CD4-positive, CD25-positive, alpha-beta regulatory T cell (primary cell): ENCODE data around the gene WEE2. TPM values are rescaled to one million over a fixed set of nuclear protein-coding genes. Genes with fewer than 3 reads are reported as not detected.

Experiments
- ATAC-seq, 2 donors: fragments of 150-1000 bp; cut with Tn5 transposase; one replicate each; pipeline ENCODE4 v1.10.0; 2021; ENCODE audit warnings: low read depth in 2 of 2, moderate number of reproducible peaks in 2 of 2, moderate library complexity in 1 of 2
- DNase-seq, 3 donors: peaks; one replicate each; pipeline versions ENCODE4 v3.0.0 to v3.0.0-alpha.2; 2012 to 2022; ENCODE audit warnings: mixed read lengths in 1 of 3
- H3K27ac ChIP-seq: one replicate; pipeline ENCODE4 v1.7.0; 2013; ENCODE audit warnings: mild to moderate bottlenecking, low read length; ENCODE audit not compliant: insufficient read depth, poor library complexity, severe bottlenecking
- H3K27me3 ChIP-seq: one replicate; pipeline ENCODE4 v1.7.0; 2013; ENCODE audit warnings: low read length; ENCODE audit not compliant: control insufficient read depth, insufficient read depth
- H3K36me3 ChIP-seq: one replicate; pipeline ENCODE4 v1.7.0; 2013; ENCODE audit warnings: mild to moderate bottlenecking, low read length, moderate library complexity; ENCODE audit not compliant: control insufficient read depth, insufficient read depth
- H3K4me1 ChIP-seq: 2 replicates; pipeline ENCODE4 v1.7.0; 2013; ENCODE audit warnings: mild to moderate bottlenecking, low read length; ENCODE audit not compliant: insufficient read depth, control insufficient read depth, poor library complexity, severe bottlenecking
- H3K4me3 ChIP-seq: one replicate; pipeline ENCODE4 v1.7.0; 2013; ENCODE audit warnings: low read depth, mild to moderate bottlenecking, low read length, moderate library complexity
- H3K9me3 ChIP-seq, 2 experiments: 1 replicate in 1 of 2; 2 replicates in 1 of 2; pipeline ENCODE4 v1.7.0; 2013; ENCODE audit warnings: low read length in 2 of 2, mild to moderate bottlenecking in 1 of 2, moderate library complexity in 1 of 2; ENCODE audit not compliant: control insufficient read depth in 2 of 2
- H3K27ac Mint-ChIP-seq, 3 donors: one replicate each; pipeline ENCODE4 v1.8.0; 2020 to 2022; ENCODE audit warnings: mild to moderate bottlenecking in 3 of 3, mixed read lengths in 3 of 3, moderate library complexity in 2 of 3
- H3K27me3 Mint-ChIP-seq: one replicate; pipeline ENCODE4 v1.8.0; 2022; ENCODE audit warnings: mild to moderate bottlenecking, mixed read lengths
- H3K36me3 Mint-ChIP-seq: one replicate; pipeline ENCODE4 v1.8.0; 2020; ENCODE audit warnings: mixed read lengths
- H3K4me1 Mint-ChIP-seq, 4 donors: one replicate each; pipeline ENCODE4 v1.8.0; 2020 to 2022; ENCODE audit warnings: mixed read lengths in 4 of 4, mild to moderate bottlenecking in 1 of 4
- H3K4me3 Mint-ChIP-seq, 4 donors: one replicate each; pipeline ENCODE4 v1.8.0; 2020 to 2022; ENCODE audit warnings: mild to moderate bottlenecking in 4 of 4, mixed read lengths in 4 of 4, moderate library complexity in 3 of 4
- H3K9me3 Mint-ChIP-seq, 7 donors: one replicate each; pipeline ENCODE4 v1.8.0; 2020 to 2022; ENCODE audit warnings: mixed read lengths in 7 of 7, mild to moderate bottlenecking in 3 of 7, moderate library complexity in 2 of 7
- polyA plus RNA-seq, 4 donors: library from polyadenylated mRNA; unstranded; fragments of 300-500 nt; fragmentation: Illumina TruSeq; gene quantifications; one replicate each; pipeline ENCODE4 v1.2.3, GENCODE V29; 2021
- total RNA-seq: library from RNA; stranded (reverse); gene quantifications from one replicate; pipeline ENCODE4 v1.2.3, GENCODE V29; 2022

Gene WEE2
- total and polyA plus RNA-seq, 5 donors from 2014 or later = not detected

- no peak overlapping the region for H3K27ac ChIP-seq
- Mint-ChIP-seq H3K4me3 (no peak overlapping the region), H3K27me3 (peaks cover 4% of the 10 kb centered on the region)
Observed at GRCh38 chr7:141706239-141707064, 1.7 kb upstream of the WEE2 start.

GRCh38 chr7:141709318-141709717 is 1.2 kb downstream of the WEE2 start:
- Mint-ChIP-seq H3K4me1 (peaks cover 0 to 8% (median 2%) of the 10 kb centered on the region in 4 donors), H3K4me3 (no peak overlapping the region), H3K9me3 (no peaks in the 10 kb centered on the region), H3K27me3 (peaks cover under 1% of the 10 kb centered on the region), H3K27ac (no peak overlapping the region), H3K36me3 (peaks cover 16% of the 10 kb centered on the region)
- Histone ChIP-seq H3K36me3 (no peaks in the 10 kb centered on the region), H3K4me3 (no peak overlapping the region), H3K27ac (no peak overlapping the region), H3K4me1 (no peaks in the 10 kb centered on the region), H3K27me3 (no peaks in the 10 kb centered on the region), H3K9me3 (no peaks in the 10 kb centered on the region)
- DNase-seq = no peak
- ATAC-seq = no peak

More at GRCh38 chr7:141706239-141707064, 1.7 kb upstream of the WEE2 start:
- Mint-ChIP-seq H3K36me3 (peaks cover 9% of the 10 kb centered on the region), H3K27ac (peak overlapping the region in 1 of 3 donors; percentile 39), H3K9me3 (no peaks in the 10 kb centered on the region), H3K4me1 (peaks cover 3 to 8% (median 4%) of the 10 kb centered on the region in 4 donors)
- DNase-seq (no peak), ATAC-seq (no peak)
- Histone ChIP-seq H3K4me1 (peaks cover 9% of the 10 kb centered on the region), H3K36me3 (no peaks in the 10 kb centered on the region), H3K27me3 (no peaks in the 10 kb centered on the region), H3K4me3 (no peak overlapping the region), H3K9me3 (no peaks in the 10 kb centered on the region)

- H3K27ac Mint-ChIP-seq = no peak overlapping the region
- Histone ChIP-seq H3K36me3 (no peaks in the 10 kb centered on the region), H3K4me3 (no peak overlapping the region), H3K27me3 (no peaks in the 10 kb centered on the region), H3K27ac (no peak overlapping the region), H3K4me1 (no peaks in the 10 kb centered on the region), H3K9me3 (no peaks in the 10 kb centered on the region)
- peaks cover 0 to 8% (median 2%) of the 10 kb centered on the region in 4 donors for H3K4me1 Mint-ChIP-seq
- H3K36me3 Mint-ChIP-seq = peaks cover 19% of the 10 kb centered on the region
- H3K9me3 Mint-ChIP-seq = no peaks in the 10 kb centered on the region
- H3K4me3 Mint-ChIP-seq = no peak overlapping the region
- DNase-seq = no peak
- no peaks in the 10 kb centered on the region for H3K27me3 Mint-ChIP-seq
- ATAC-seq = no peak
Observed at GRCh38 chr7:141709749-141710148, 1.6 kb downstream of the WEE2 start.

GRCh38 chr7:141710301-141710700 is 2.1 kb downstream of the WEE2 start:
- peak in 1 of 3 donors; percentile 24 for DNase-seq
- no peaks in the 10 kb centered on the region for H3K9me3 Mint-ChIP-seq
- peaks cover 19% of the 10 kb centered on the region for H3K36me3 Mint-ChIP-seq
- H3K27me3 ChIP-seq = no peaks in the 10 kb centered on the region
- no peaks in the 10 kb centered on the region for H3K36me3 ChIP-seq
- no peaks in the 10 kb centered on the region for H3K4me1 ChIP-seq
- H3K27me3 Mint-ChIP-seq = no peaks in the 10 kb centered on the region
- no peak for ATAC-seq
- no peaks in the 10 kb centered on the region for H3K9me3 ChIP-seq
- H3K4me1 Mint-ChIP-seq = peaks cover 0 to 8% (median 2%) of the 10 kb centered on the region in 4 donors
- no peak overlapping the region for H3K27ac ChIP-seq
- H3K4me3 ChIP-seq = no peak overlapping the region
- H3K4me3 Mint-ChIP-seq = no peak overlapping the region
- H3K27ac Mint-ChIP-seq = no peak overlapping the region

GRCh38 chr7:141712603-141713255 is 4.6 kb downstream of the WEE2 start:
- no peaks in the 10 kb centered on the region for H3K9me3 Mint-ChIP-seq
- Histone ChIP-seq H3K27ac (no peak overlapping the region), H3K4me3 (no peak overlapping the region), H3K9me3 (no peaks in the 10 kb centered on the region), H3K27me3 (no peaks in the 10 kb centered on the region), H3K36me3 (no peaks in the 10 kb centered on the region), H3K4me1 (no peaks in the 10 kb centered on the region)
- no peak for DNase-seq
- no peaks in the 10 kb centered on the region for H3K27me3 Mint-ChIP-seq
- H3K36me3 Mint-ChIP-seq = peaks cover 23% of the 10 kb centered on the region
- peaks cover 0 to 4% (median 2%) of the 10 kb centered on the region in 4 donors for H3K4me1 Mint-ChIP-seq
- no peak overlapping the region for H3K27ac Mint-ChIP-seq
- ATAC-seq = no peak
- no peak overlapping the region for H3K4me3 Mint-ChIP-seq

- ATAC-seq (no peak), DNase-seq (no peak)
- H3K4me1 Mint-ChIP-seq = peaks cover 0 to 4% (median 2%) of the 10 kb centered on the region in 4 donors
- H3K27ac ChIP-seq = no peak overlapping the region
- no peaks in the 10 kb centered on the region for H3K4me1 ChIP-seq
- H3K27me3 Mint-ChIP-seq = no peaks in the 10 kb centered on the region
- no peak overlapping the region for H3K4me3 ChIP-seq
- no peaks in the 10 kb centered on the region for H3K27me3 ChIP-seq
- H3K27ac Mint-ChIP-seq = no peak overlapping the region
- no peaks in the 10 kb centered on the region for H3K9me3 ChIP-seq
- H3K9me3 Mint-ChIP-seq = no peaks in the 10 kb centered on the region
- peaks cover 23% of the 10 kb centered on the region for H3K36me3 Mint-ChIP-seq
- H3K36me3 ChIP-seq = no peaks in the 10 kb centered on the region
- H3K4me3 Mint-ChIP-seq = no peak overlapping the region
Observed at GRCh38 chr7:141713890-141714289, 5.7 kb downstream of the WEE2 start.

GRCh38 chr7:141714571-141714970 is 6.4 kb downstream of the WEE2 start:
- DNase-seq = no peak
- H3K27ac Mint-ChIP-seq = no peak overlapping the region
- Histone ChIP-seq H3K4me1 (no peaks in the 10 kb centered on the region), H3K4me3 (no peak overlapping the region), H3K36me3 (no peaks in the 10 kb centered on the region), H3K27ac (no peak overlapping the region), H3K27me3 (no peaks in the 10 kb centered on the region), H3K9me3 (no peaks in the 10 kb centered on the region)
- no peak for ATAC-seq
- no peaks in the 10 kb centered on the region for H3K27me3 Mint-ChIP-seq
- H3K36me3 Mint-ChIP-seq = peaks cover 23% of the 10 kb centered on the region
- H3K4me3 Mint-ChIP-seq = no peak overlapping the region
- H3K4me1 Mint-ChIP-seq = peaks cover 0 to 4% (median 2%) of the 10 kb centered on the region in 4 donors
- H3K9me3 Mint-ChIP-seq = no peaks in the 10 kb centered on the region
